HEK293 (cell line): ENCODE measurements around the gene SYCN.

Experiments used
- CTCF ChIA-PET: fragments of 350-600 bp; formaldehyde crosslinking; extraction: SDS; loops from one replicate; lab custom pipeline; 2021; ENCODE audit warnings: antibody characterized with exemption; lab: Yijun Ruan, JAX
- POLR2A ChIA-PET: fragments of 300-600 bp; formaldehyde crosslinking; extraction: SDS; loops from one replicate; lab custom pipeline; 2020; ENCODE audit warnings: antibody characterized with exemption, inconsistent platforms; lab: Yijun Ruan, JAX
- H3K27ac ChIP-seq: fragments of 200-500 bp; sonication (Bioruptor generic); 2 replicates; pipeline ENCODE4 v1.5.1; 2014; ENCODE audit warnings: low read depth, low read length, control low read depth, inconsistent platforms; ENCODE audit errors: extremely low read depth
- H3K36me3 ChIP-seq, 2 experiments: fragments of 200-500 bp in 1 of 2; sonication (Bioruptor generic) in 1 of 2; 1 replicate in 1 of 2; 2 replicates in 1 of 2; pipeline ENCODE4 v1.5.1; 2014 to 2017; ENCODE audit warnings: inconsistent platforms in 2 of 2, low read length in 2 of 2; ENCODE audit not compliant: control insufficient read depth in 2 of 2, insufficient read depth in 1 of 2
- H3K4me1 ChIP-seq: fragments of 200-500 bp; sonication (Bioruptor generic); 2 replicates; pipeline ENCODE4 v1.5.1; 2014; ENCODE audit warnings: mild to moderate bottlenecking, low read length, inconsistent platforms; ENCODE audit not compliant: control insufficient read depth, insufficient read depth
- H3K4me3 ChIP-seq: 2 replicates; pipeline ENCODE4 v1.5.1; 2011; ENCODE audit warnings: low read depth, mild to moderate bottlenecking, control low read depth, low read length, moderate library complexity
- H3K9me3 ChIP-seq: fragments of 200-500 bp; sonication (Bioruptor generic); 2 replicates; pipeline ENCODE4 v1.5.1; 2014; ENCODE audit warnings: low read depth, low read length, inconsistent platforms; ENCODE audit not compliant: control insufficient read depth, insufficient read depth
- CTCF ChIP-seq: fragments of 450-650 bp; formaldehyde crosslinking; IDR thresholded peaks from 2 replicates; pipeline ENCODE4 v1.5.1; 2016; ENCODE audit warnings: missing biosample characterization, missing genetic modification characterization
- KLF16 ChIP-seq: fragments of 450-650 bp; formaldehyde crosslinking; IDR thresholded peaks from 2 replicates; pipeline ENCODE4 v1.5.1; 2017; ENCODE audit warnings: missing biosample characterization, missing genetic modification characterization
- KLF8 ChIP-seq: fragments of 450-650 bp; formaldehyde crosslinking; IDR thresholded peaks from 2 replicates; pipeline ENCODE4 v1.5.1; 2016; ENCODE audit warnings: missing biosample characterization, missing genetic modification characterization
- OSR2 ChIP-seq: fragments of 450-650 bp; formaldehyde crosslinking; IDR thresholded peaks from 2 replicates; pipeline ENCODE4 v1.5.1; 2016; ENCODE audit warnings: missing biosample characterization, missing genetic modification characterization
- WT1 ChIP-seq: fragments of 450-650 bp; formaldehyde crosslinking; IDR thresholded peaks from 2 replicates; pipeline ENCODE4 v1.5.1; 2016; ENCODE audit warnings: missing biosample characterization, missing genetic modification characterization
- YY2 ChIP-seq: fragments of 450-650 bp; formaldehyde crosslinking; IDR thresholded peaks from 2 replicates; pipeline ENCODE4 v1.5.1; 2016; ENCODE audit warnings: missing biosample characterization, missing genetic modification characterization
- ZBTB11 ChIP-seq: fragments of 450-650 bp; formaldehyde crosslinking; conservative IDR thresholded peaks from 2 replicates; pipeline ENCODE4 v1.5.1; 2016; ENCODE audit warnings: low read depth, missing biosample characterization, missing genetic modification characterization
- ZBTB17 ChIP-seq: fragments of 450-650 bp; formaldehyde crosslinking; IDR thresholded peaks from 2 replicates; pipeline ENCODE4 v1.5.1; 2016; ENCODE audit warnings: missing biosample characterization, missing genetic modification characterization
- ZBTB8A ChIP-seq: fragments of 450-650 bp; formaldehyde crosslinking; IDR thresholded peaks from 2 replicates; pipeline ENCODE4 v1.5.1; 2016; ENCODE audit warnings: missing biosample characterization, missing genetic modification characterization
- ZEB2 ChIP-seq: fragments of 450-650 bp; formaldehyde crosslinking; IDR thresholded peaks from 2 replicates; pipeline ENCODE4 v1.5.1; 2016; ENCODE audit warnings: missing biosample characterization, missing genetic modification characterization
- ZFP3 ChIP-seq: fragments of 450-650 bp; formaldehyde crosslinking; IDR thresholded peaks from 2 replicates; pipeline ENCODE4 v1.5.1; 2016; ENCODE audit warnings: low read depth, missing biosample characterization, missing genetic modification characterization
- ZFP69B ChIP-seq: fragments of 450-650 bp; formaldehyde crosslinking; IDR thresholded peaks from 2 replicates; pipeline ENCODE4 v1.5.1; 2016; ENCODE audit warnings: missing biosample characterization, missing genetic modification characterization
- ZIC2 ChIP-seq: fragments of 450-650 bp; formaldehyde crosslinking; IDR thresholded peaks from 2 replicates; pipeline ENCODE4 v1.5.1; 2016; ENCODE audit warnings: missing biosample characterization, missing genetic modification characterization
- ZNF121 ChIP-seq: fragments of 450-650 bp; formaldehyde crosslinking; IDR thresholded peaks from 2 replicates; pipeline ENCODE4 v1.5.1; 2016; ENCODE audit warnings: missing biosample characterization, missing genetic modification characterization
- ZNF133 ChIP-seq: fragments of 450-650 bp; formaldehyde crosslinking; IDR thresholded peaks from 2 replicates; pipeline ENCODE4 v1.5.1; 2016; ENCODE audit warnings: missing biosample characterization, missing genetic modification characterization
- ZNF155 ChIP-seq: fragments of 450-650 bp; formaldehyde crosslinking; IDR thresholded peaks from 2 replicates; pipeline ENCODE4 v1.5.1; 2016; ENCODE audit warnings: missing biosample characterization, missing genetic modification characterization
- ZNF157 ChIP-seq: fragments of 450-650 bp; formaldehyde crosslinking; IDR thresholded peaks from 2 replicates; pipeline ENCODE4 v1.5.1; 2016; ENCODE audit warnings: missing biosample characterization, missing genetic modification characterization
- ZNF184 ChIP-seq: fragments of 450-650 bp; IDR thresholded peaks from 2 replicates; pipeline ENCODE4 v1.5.1; 2018; ENCODE audit warnings: missing biosample characterization, mild to moderate bottlenecking, missing genetic modification characterization
- ZNF473 ChIP-seq: fragments of 450-650 bp; formaldehyde crosslinking; IDR thresholded peaks from 2 replicates; pipeline ENCODE4 v1.5.1; 2017; ENCODE audit warnings: missing biosample characterization, missing genetic modification characterization
- ZNF521 ChIP-seq: fragments of 450-650 bp; formaldehyde crosslinking; IDR thresholded peaks from 2 replicates; pipeline ENCODE4 v1.5.1; 2017; ENCODE audit warnings: missing biosample characterization, mild to moderate bottlenecking, missing genetic modification characterization
- ZNF558 ChIP-seq: fragments of 450-650 bp; formaldehyde crosslinking; IDR thresholded peaks from 2 replicates; pipeline ENCODE4 v1.5.1; 2016; ENCODE audit warnings: missing biosample characterization, missing genetic modification characterization
- ZNF571 ChIP-seq: fragments of 450-650 bp; formaldehyde crosslinking; IDR thresholded peaks from 2 replicates; pipeline ENCODE4 v1.5.0; 2017; ENCODE audit warnings: missing biosample characterization, missing genetic modification characterization
- ZNF654 ChIP-seq: fragments of 450-650 bp; formaldehyde crosslinking; IDR thresholded peaks from 2 replicates; pipeline ENCODE4 v1.5.1; 2016; ENCODE audit warnings: low read depth, missing biosample characterization, missing genetic modification characterization
- ZNF768 ChIP-seq: fragments of 450-650 bp; formaldehyde crosslinking; IDR thresholded peaks from 2 replicates; pipeline ENCODE4 v1.5.1; 2018; ENCODE audit warnings: missing biosample characterization, mild to moderate bottlenecking, missing genetic modification characterization
- TF ChIP-seq, protein P1 (sequence below): fragments of 450-650 bp; formaldehyde crosslinking; IDR thresholded peaks from 2 replicates; pipeline ENCODE4 v1.5.1; 2016; ENCODE audit warnings: missing biosample characterization, missing genetic modification characterization
- TF ChIP-seq, protein P2 (sequence below): fragments of 450-650 bp; formaldehyde crosslinking; IDR thresholded peaks from 2 replicates; pipeline ENCODE4 v1.5.1; 2016; ENCODE audit warnings: missing biosample characterization, missing genetic modification characterization

Gene SYCN

GRCh38 chr19:39195755-39196154 is 8.3 kb downstream of the SYCN start:
- Histone ChIP-seq H3K36me3 (no peaks in the 10 kb centered on the region), H3K4me1 (0 out of 2 replicates have a peak, but pooled peaks cover 3% of the 10 kb centered on the region), H3K9me3 (no peaks in the 10 kb centered on the region), H3K27ac (no peak overlapping the region), H3K4me3 (no peak overlapping the region)
- TF ChIP-seq ZEB2 (peak; percentile 51; the same call in 1 of the 2 replicates), ZNF558 (tag by site-specific recombination) (no peak), ZNF184 (no peak), ZIC2 (tag by site-specific recombination) (no peak), YY2 (tag by site-specific recombination) (peak; percentile 13; the same call in 1 of the 2 replicates), ZNF133 (tag by site-specific recombination) (no peak), ZFP69B (no peak), KLF16 (no peak), ZBTB17 (peak; percentile 56; the same call in 1 of the 2 replicates), ZNF521 (tag by site-specific recombination) (no peak), ZNF157 (tag by site-specific recombination) (no peak)
- TF ChIP-seq, protein P1, sequence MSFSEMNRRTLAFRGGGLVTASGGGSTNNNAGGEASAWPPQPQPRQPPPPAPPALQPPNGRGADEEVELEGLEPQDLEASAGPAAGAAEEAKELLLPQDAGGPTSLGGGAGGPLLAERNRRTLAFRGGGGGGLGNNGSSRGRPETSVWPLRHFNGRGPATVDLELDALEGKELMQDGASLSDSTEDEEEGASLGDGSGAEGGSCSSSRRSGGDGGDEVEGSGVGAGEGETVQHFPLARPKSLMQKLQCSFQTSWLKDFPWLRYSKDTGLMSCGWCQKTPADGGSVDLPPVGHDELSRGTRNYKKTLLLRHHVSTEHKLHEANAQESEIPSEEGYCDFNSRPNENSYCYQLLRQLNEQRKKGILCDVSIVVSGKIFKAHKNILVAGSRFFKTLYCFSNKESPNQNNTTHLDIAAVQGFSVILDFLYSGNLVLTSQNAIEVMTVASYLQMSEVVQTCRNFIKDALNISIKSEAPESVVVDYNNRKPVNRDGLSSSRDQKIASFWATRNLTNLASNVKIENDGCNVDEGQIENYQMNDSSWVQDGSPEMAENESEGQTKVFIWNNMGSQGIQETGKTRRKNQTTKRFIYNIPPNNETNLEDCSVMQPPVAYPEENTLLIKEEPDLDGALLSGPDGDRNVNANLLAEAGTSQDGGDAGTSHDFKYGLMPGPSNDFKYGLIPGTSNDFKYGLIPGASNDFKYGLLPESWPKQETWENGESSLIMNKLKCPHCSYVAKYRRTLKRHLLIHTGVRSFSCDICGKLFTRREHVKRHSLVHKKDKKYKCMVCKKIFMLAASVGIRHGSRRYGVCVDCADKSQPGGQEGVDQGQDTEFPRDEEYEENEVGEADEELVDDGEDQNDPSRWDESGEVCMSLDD, result peak; percentile 64; the same call in 1 of the 2 replicates
- TF ChIP-seq, protein P2, sequence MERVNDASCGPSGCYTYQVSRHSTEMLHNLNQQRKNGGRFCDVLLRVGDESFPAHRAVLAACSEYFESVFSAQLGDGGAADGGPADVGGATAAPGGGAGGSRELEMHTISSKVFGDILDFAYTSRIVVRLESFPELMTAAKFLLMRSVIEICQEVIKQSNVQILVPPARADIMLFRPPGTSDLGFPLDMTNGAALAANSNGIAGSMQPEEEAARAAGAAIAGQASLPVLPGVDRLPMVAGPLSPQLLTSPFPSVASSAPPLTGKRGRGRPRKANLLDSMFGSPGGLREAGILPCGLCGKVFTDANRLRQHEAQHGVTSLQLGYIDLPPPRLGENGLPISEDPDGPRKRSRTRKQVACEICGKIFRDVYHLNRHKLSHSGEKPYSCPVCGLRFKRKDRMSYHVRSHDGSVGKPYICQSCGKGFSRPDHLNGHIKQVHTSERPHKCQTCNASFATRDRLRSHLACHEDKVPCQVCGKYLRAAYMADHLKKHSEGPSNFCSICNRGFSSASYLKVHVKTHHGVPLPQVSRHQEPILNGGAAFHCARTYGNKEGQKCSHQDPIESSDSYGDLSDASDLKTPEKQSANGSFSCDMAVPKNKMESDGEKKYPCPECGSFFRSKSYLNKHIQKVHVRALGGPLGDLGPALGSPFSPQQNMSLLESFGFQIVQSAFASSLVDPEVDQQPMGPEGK (tag by site-specific recombination), result 0 out of 2 replicates have a peak, but pooled peaks have one; percentile 31
- ChIA-PET POLR2A (interaction anchor here (0.9 kb wide), 1 partner anchor 146 kb away, joined by 4 read pairs; the partner anchor contains the start of gene SAMD4B), CTCF (interaction anchor here (0.6 to 1.5 kb wide), 6 partner anchors 9 to 140 kb away, joined by 3 to 6 read pairs (median 5); no protein-coding TSS in a partner anchor)

- ChIA-PET CTCF (interaction anchor here (1.1 to 1.9 kb wide), 6 partner anchors 8 to 143 kb away, joined by 4 to 6 read pairs (median 5); no protein-coding TSS in a partner anchor), POLR2A (interaction anchor here (0.9 kb wide), 1 partner anchor 147 kb away, joined by 4 read pairs; the partner anchor contains the start of gene SAMD4B)
- H3K4me3 ChIP-seq, result no peak overlapping the region
- no peaks in the 10 kb centered on the region for H3K9me3 ChIP-seq
- no peaks in the 10 kb centered on the region for H3K36me3 ChIP-seq
- no peak overlapping the region for H3K27ac ChIP-seq
- 0 out of 2 replicates have a peak, but pooled peaks cover 4% of the 10 kb centered on the region for H3K4me1 ChIP-seq
- TF ChIP-seq ZNF473 (tag by site-specific recombination) (no peak), OSR2 (tag by site-specific recombination) (peak; percentile 39; the same call in 1 of the 2 replicates), ZNF157 (tag by site-specific recombination) (no peak), WT1 (no peak), ZFP3 (tag by site-specific recombination) (no peak), ZNF654 (tag by site-specific recombination) (no peak), ZEB2 (no peak), ZNF155 (tag by site-specific recombination) (no peak), ZNF571 (tag by site-specific recombination) (no peak), ZBTB8A (no peak), ZNF768 (tag by site-specific recombination) (peak; percentile 98; the same call in 1 of the 2 replicates), ZBTB11 (no peak), CTCF (no peak), ZNF121 (tag by site-specific recombination) (peak; percentile 99), KLF8 (tag by site-specific recombination) (0 out of 2 replicates have a peak, but pooled peaks have one; percentile 28)
Measured at GRCh38 chr19:39194832-39195542, 9.1 kb downstream of the SYCN start.
